Loucy (cell line): ENCODE results near the gene C12orf76.

Experiments used
- EZH2phosphoT487 ChIP-seq: fragments of 200-600 bp; IDR thresholded peaks from 2 replicates; pipeline ENCODE4 v1.6.1; 2018; ENCODE audit warnings: antibody characterized with exemption, mild to moderate bottlenecking, moderate library complexity, borderline replicate concordance
- TF ChIP-seq, protein P1 (sequence below): fragments of 200-600 bp; sonication (generic); conservative IDR thresholded peaks from 2 replicates; pipeline ENCODE4 v1.5.1; 2014; ENCODE audit warnings: mild to moderate bottlenecking, antibody characterized with exemption, low read length

DNA sequence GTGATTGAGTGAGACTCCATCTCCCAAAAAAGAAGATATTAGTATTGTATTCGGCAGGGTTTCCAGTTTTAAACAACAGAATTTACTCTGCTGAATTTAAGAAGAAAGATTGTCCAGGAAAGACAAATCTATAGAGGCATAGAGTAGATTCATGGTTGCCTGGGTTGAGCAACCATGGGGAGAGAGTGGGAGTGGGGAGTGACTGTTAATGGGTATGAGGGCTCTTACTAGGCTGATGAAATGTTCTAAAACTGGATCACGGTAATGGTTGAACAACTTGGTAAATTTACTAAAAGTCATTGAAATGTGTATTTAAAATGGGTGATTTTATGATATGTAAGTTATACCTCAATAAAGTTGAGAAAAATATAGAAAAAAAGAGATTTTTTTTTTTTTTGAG is 13.9 kb upstream of the C12orf76 start:
- TF ChIP-seq, protein P1, sequence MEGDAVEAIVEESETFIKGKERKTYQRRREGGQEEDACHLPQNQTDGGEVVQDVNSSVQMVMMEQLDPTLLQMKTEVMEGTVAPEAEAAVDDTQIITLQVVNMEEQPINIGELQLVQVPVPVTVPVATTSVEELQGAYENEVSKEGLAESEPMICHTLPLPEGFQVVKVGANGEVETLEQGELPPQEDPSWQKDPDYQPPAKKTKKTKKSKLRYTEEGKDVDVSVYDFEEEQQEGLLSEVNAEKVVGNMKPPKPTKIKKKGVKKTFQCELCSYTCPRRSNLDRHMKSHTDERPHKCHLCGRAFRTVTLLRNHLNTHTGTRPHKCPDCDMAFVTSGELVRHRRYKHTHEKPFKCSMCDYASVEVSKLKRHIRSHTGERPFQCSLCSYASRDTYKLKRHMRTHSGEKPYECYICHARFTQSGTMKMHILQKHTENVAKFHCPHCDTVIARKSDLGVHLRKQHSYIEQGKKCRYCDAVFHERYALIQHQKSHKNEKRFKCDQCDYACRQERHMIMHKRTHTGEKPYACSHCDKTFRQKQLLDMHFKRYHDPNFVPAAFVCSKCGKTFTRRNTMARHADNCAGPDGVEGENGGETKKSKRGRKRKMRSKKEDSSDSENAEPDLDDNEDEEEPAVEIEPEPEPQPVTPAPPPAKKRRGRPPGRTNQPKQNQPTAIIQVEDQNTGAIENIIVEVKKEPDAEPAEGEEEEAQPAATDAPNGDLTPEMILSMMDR = no peak
- TF ChIP-seq EZH2phosphoT487 = no peak
